HCT116 (cell line): ENCODE measurements around the gene ZNF462.

Experiments
- POLR2AphosphoS5 ChIP-seq: IDR thresholded peaks from 2 replicates; pipeline ENCODE4 v1.6.1; 2011; ENCODE audit warnings: mild to moderate bottlenecking, low read depth, low read length, moderate library complexity
- ZFX ChIP-seq: fragments of 450-650 bp; IDR thresholded peaks from 2 replicates; pipeline ENCODE4 v1.6.1; 2017
- TF ChIP-seq, protein P1 (sequence below), 3 experiments: fragments of 200-600 bp in 1 of 3; sonication (generic) in 1 of 3; IDR thresholded peaks in 2 of 3; conservative IDR thresholded peaks in 1 of 3; 2 replicates each; pipeline ENCODE4 v1.5.1; 2012 to 2017; ENCODE audit warnings: low read depth in 2 of 3, low read length in 2 of 3, antibody characterized with exemption in 1 of 3, borderline replicate concordance in 1 of 3, control low read depth in 1 of 3, mild to moderate bottlenecking in 1 of 3, mixed read lengths in 1 of 3, mixed run types in 1 of 3, moderate library complexity in 1 of 3; ENCODE audit not compliant: insufficient read depth in 1 of 3
- TF ChIP-seq, protein P2 (sequence below): IDR thresholded peaks from 2 replicates; pipeline ENCODE4 v1.6.1; 2012; ENCODE audit warnings: low read depth

DNA sequence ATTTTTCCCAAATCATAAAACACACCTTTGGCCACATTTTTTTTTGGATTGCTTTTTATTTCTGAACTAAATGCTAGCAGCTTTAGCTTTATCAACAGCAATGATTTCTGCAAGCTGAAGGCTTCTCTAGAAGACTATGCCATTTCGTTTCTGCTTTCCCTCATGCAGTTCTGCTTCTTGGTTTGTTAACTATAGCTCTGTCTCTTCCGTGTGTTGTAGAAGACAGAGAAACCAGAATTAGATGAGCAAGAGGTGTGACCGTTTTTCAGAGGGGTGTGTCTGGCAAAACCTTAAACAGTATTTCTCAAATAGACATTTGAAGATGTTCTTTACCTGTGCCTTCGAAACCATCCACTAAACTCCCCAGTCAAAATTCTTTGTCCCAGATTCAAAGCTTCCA lies 131.5 kb downstream of the ZNF462 start:
- TF ChIP-seq, protein P1, sequence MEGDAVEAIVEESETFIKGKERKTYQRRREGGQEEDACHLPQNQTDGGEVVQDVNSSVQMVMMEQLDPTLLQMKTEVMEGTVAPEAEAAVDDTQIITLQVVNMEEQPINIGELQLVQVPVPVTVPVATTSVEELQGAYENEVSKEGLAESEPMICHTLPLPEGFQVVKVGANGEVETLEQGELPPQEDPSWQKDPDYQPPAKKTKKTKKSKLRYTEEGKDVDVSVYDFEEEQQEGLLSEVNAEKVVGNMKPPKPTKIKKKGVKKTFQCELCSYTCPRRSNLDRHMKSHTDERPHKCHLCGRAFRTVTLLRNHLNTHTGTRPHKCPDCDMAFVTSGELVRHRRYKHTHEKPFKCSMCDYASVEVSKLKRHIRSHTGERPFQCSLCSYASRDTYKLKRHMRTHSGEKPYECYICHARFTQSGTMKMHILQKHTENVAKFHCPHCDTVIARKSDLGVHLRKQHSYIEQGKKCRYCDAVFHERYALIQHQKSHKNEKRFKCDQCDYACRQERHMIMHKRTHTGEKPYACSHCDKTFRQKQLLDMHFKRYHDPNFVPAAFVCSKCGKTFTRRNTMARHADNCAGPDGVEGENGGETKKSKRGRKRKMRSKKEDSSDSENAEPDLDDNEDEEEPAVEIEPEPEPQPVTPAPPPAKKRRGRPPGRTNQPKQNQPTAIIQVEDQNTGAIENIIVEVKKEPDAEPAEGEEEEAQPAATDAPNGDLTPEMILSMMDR (IDR thresholded peaks at IDR 0.05 in 2 of 3, conservative IDR thresholded peaks at IDR 0.05 in 1 of 3; ENCODE audit: borderline replicate concordance in 1 of 3, insufficient read depth in 1 of 3, low read depth in 2 of 3, low read length in 2 of 3) = no peak
- no peak for TF ChIP-seq POLR2AphosphoS5
- no peak for TF ChIP-seq ZFX
- TF ChIP-seq, protein P2, sequence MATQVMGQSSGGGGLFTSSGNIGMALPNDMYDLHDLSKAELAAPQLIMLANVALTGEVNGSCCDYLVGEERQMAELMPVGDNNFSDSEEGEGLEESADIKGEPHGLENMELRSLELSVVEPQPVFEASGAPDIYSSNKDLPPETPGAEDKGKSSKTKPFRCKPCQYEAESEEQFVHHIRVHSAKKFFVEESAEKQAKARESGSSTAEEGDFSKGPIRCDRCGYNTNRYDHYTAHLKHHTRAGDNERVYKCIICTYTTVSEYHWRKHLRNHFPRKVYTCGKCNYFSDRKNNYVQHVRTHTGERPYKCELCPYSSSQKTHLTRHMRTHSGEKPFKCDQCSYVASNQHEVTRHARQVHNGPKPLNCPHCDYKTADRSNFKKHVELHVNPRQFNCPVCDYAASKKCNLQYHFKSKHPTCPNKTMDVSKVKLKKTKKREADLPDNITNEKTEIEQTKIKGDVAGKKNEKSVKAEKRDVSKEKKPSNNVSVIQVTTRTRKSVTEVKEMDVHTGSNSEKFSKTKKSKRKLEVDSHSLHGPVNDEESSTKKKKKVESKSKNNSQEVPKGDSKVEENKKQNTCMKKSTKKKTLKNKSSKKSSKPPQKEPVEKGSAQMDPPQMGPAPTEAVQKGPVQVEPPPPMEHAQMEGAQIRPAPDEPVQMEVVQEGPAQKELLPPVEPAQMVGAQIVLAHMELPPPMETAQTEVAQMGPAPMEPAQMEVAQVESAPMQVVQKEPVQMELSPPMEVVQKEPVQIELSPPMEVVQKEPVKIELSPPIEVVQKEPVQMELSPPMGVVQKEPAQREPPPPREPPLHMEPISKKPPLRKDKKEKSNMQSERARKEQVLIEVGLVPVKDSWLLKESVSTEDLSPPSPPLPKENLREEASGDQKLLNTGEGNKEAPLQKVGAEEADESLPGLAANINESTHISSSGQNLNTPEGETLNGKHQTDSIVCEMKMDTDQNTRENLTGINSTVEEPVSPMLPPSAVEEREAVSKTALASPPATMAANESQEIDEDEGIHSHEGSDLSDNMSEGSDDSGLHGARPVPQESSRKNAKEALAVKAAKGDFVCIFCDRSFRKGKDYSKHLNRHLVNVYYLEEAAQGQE = no peak
